Keratinocyte (primary cell): Measurements from ENCODE around the gene SEC24D. TPM values are rescaled to one million over a fixed set of nuclear protein-coding genes. Genes with fewer than 3 reads are reported as not detected.
A peak's percentile ranks its signal among the peaks of the same experiment; 100 is the strongest.

ENCODE experiments used
- DNase-seq: peaks from one replicate; pipeline ENCODE4 v3.0.0-alpha.2; 2011; ENCODE audit warnings: low read depth, missing footprints, low spot score
- FAIRE-seq: peaks from 2 replicates; lab custom pipeline; 2011; peaks lifted over from hg19 to GRCh38; lab: Jason Lieb, UNC
- H2AFZ ChIP-seq: 2 replicates; pipeline ENCODE4 v1.6.0; 2012; ENCODE audit warnings: low read length, control low read depth, inconsistent platforms; ENCODE audit not compliant: control insufficient read depth
- H3K27ac ChIP-seq: 2 replicates; pipeline ENCODE4 v1.5.1; 2011; ENCODE audit warnings: low read length; ENCODE audit not compliant: control insufficient read depth, insufficient read depth
- H3K27me3 ChIP-seq: 3 replicates; pipeline ENCODE4 v1.6.0; 2011; ENCODE audit warnings: low read length; ENCODE audit not compliant: control insufficient read depth, insufficient read depth; ENCODE audit errors: extremely low read depth
- H3K36me3 ChIP-seq, 2 experiments: 2 replicates in 1 of 2; 3 replicates in 1 of 2; pipeline ENCODE4 v1.5.1; 2011; ENCODE audit warnings: low read length in 2 of 2, mild to moderate bottlenecking in 1 of 2; ENCODE audit not compliant: control insufficient read depth in 2 of 2, insufficient read depth in 2 of 2; ENCODE audit errors: extremely low read depth in 1 of 2
- H3K4me1 ChIP-seq: 3 replicates; pipeline ENCODE4 v1.5.1; 2011; ENCODE audit warnings: low read length; ENCODE audit not compliant: control insufficient read depth, insufficient read depth; ENCODE audit errors: extremely low read depth
- H3K4me2 ChIP-seq: 3 replicates; pipeline ENCODE4 v1.6.0; 2011; ENCODE audit warnings: low read depth, low read length; ENCODE audit not compliant: control insufficient read depth, insufficient read depth; ENCODE audit errors: extremely low read depth
- H3K4me3 ChIP-seq, 3 experiments: fragments of 200-600 bp in 1 of 3; sonication (generic) in 1 of 3; 2 replicates in 2 of 3; 3 replicates in 1 of 3; pipeline ENCODE4 v1.5.1; 2011 to 2016; ENCODE audit warnings: low read length in 3 of 3, mild to moderate bottlenecking in 3 of 3, control low read depth in 2 of 3, inconsistent platforms in 1 of 3, low read depth in 1 of 3, mixed read lengths in 1 of 3, mixed run types in 1 of 3, moderate library complexity in 1 of 3; ENCODE audit not compliant: control insufficient read depth in 2 of 3, insufficient read depth in 2 of 3; ENCODE audit errors: extremely low read depth in 1 of 3
- H3K79me2 ChIP-seq: 2 replicates; pipeline ENCODE4 v1.6.0; 2012; ENCODE audit warnings: low read length; ENCODE audit not compliant: control insufficient read depth, insufficient read depth
- H3K9ac ChIP-seq: 3 replicates; pipeline ENCODE4 v1.6.0; 2011; ENCODE audit warnings: low read length; ENCODE audit not compliant: control insufficient read depth, insufficient read depth; ENCODE audit errors: extremely low read depth
- H3K9me1 ChIP-seq: 3 replicates; pipeline ENCODE4 v1.6.0; 2011; ENCODE audit warnings: low read length; ENCODE audit not compliant: control insufficient read depth, insufficient read depth; ENCODE audit errors: extremely low read depth
- H3K9me3 ChIP-seq: 2 replicates; pipeline ENCODE4 v1.5.1; 2012; ENCODE audit warnings: low read depth, low read length; ENCODE audit not compliant: control insufficient read depth
- H4K20me1 ChIP-seq: 3 replicates; pipeline ENCODE4 v1.6.0; 2011; ENCODE audit warnings: low read length; ENCODE audit not compliant: control insufficient read depth, insufficient read depth; ENCODE audit errors: extremely low read depth
- CTCF ChIP-seq, 3 experiments: IDR thresholded peaks in 1 of 3; conservative IDR thresholded peaks in 1 of 3; optimal IDR thresholded peaks in 1 of 3; 2 replicates in 2 of 3; 3 replicates in 1 of 3; pipeline versions ENCODE3 to v1.5.1; 2011; ENCODE audit warnings: low read length in 3 of 3, mild to moderate bottlenecking in 3 of 3, moderate library complexity in 2 of 3, control low read depth in 1 of 3, inconsistent platforms in 1 of 3; ENCODE audit not compliant: insufficient read depth in 2 of 3; ENCODE audit errors: extremely low read depth in 1 of 3
- EZH2 ChIP-seq: IDR thresholded peaks from one replicate; pipeline ENCODE4 v1.6.1; 2012; ENCODE audit warnings: inconsistent platforms, mild to moderate bottlenecking, low read length, moderate library complexity
- dilution Hi-C: fragments of 300-500 bp; cut with MboI; formaldehyde crosslinking; loops from one replicate; pipeline ENCODE4 v1.7.0; 2020; ENCODE audit warnings: low sequenced_read_pairs; ENCODE audit not compliant: extremely low pct_ligation_motif_present
- polyA plus RNA-seq, 5 experiments: library from polyadenylated mRNA; depleted of rRNA in 3 of 5; stranded (reverse) in 3 of 5; stranded (forward) in 1 of 5; unstranded in 1 of 5; fragments of >200 nt; gene quantifications; 1 replicate in 1 of 5; 2 replicates in 3 of 5; 3 replicates in 1 of 5; pipeline versions ENCODE4 v1.2.1 to v1.2.3, GENCODE V29; 2011 to 2012; ENCODE audit warnings: missing spikeins in 2 of 5, low read depth in 1 of 5, low replicate concordance in 1 of 5

Gene SEC24D
- polyA plus RNA-seq, 1 donor (not counting 4 experiments of a cell fraction or from before 2014, with no cell fraction given) = 24.9 TPM

GRCh38 chr4:118772767-118773428, 63.0 kb downstream of the SEC24D start:
- peaks cover 50% of the 10 kb centered on the region for H3K4me1 ChIP-seq
- H3K9ac ChIP-seq = no peak overlapping the region
- no peaks in the 10 kb centered on the region for H3K9me3 ChIP-seq
- no peak for DNase-seq
- H3K27me3 ChIP-seq = no peaks in the 10 kb centered on the region
- no peak overlapping the region for H2AFZ ChIP-seq
- H3K36me3 ChIP-seq = no peaks in the 10 kb centered on the region
- H3K4me3 ChIP-seq = no peak overlapping the region
- H3K79me2 ChIP-seq = no peaks in the 10 kb centered on the region
- H4K20me1 ChIP-seq = no peaks in the 10 kb centered on the region
- no peak overlapping the region for H3K27ac ChIP-seq
- dilution Hi-C loops = no loop called here
- peak; percentile 39 for FAIRE-seq
- no peaks in the 10 kb centered on the region for H3K9me1 ChIP-seq
- TF ChIP-seq EZH2 (no peak), CTCF (optimal IDR thresholded peaks at IDR 0.05 in 1 of 3, IDR thresholded peaks at IDR 0.05 in 1 of 3, conservative IDR thresholded peaks at IDR 0.05 in 1 of 3; ENCODE audit: extremely low read depth in 1 of 3, insufficient read depth in 2 of 3, low read length in 3 of 3) (no peak)
- no peak overlapping the region for H3K4me2 ChIP-seq

GRCh38 chr4:118772081-118772766, 63.7 kb downstream of the SEC24D start:
- Histone ChIP-seq H3K9ac (no peak overlapping the region), H3K9me3 (no peaks in the 10 kb centered on the region), H4K20me1 (no peaks in the 10 kb centered on the region), H3K27me3 (no peaks in the 10 kb centered on the region), H3K4me2 (no peak overlapping the region), H3K9me1 (no peaks in the 10 kb centered on the region), H3K36me3 (peaks cover under 1% of the 10 kb centered on the region in 2 experiments), H3K79me2 (no peaks in the 10 kb centered on the region), H2AFZ (no peak overlapping the region), H3K4me1 (peaks cover 50% of the 10 kb centered on the region), H3K27ac (no peak overlapping the region), H3K4me3 (no peak overlapping the region)
- no peak for DNase-seq
- TF ChIP-seq EZH2 (no peak), CTCF (optimal IDR thresholded peaks at IDR 0.05 in 1 of 3, IDR thresholded peaks at IDR 0.05 in 1 of 3, conservative IDR thresholded peaks at IDR 0.05 in 1 of 3; ENCODE audit: extremely low read depth in 1 of 3, insufficient read depth in 2 of 3, low read length in 3 of 3) (peak in 1 of 3 experiments; percentile 27)
- dilution Hi-C loops = no loop called here
- peak; percentile 63 for FAIRE-seq
